Right renal cortex interstitium (tissue), 3 donors: ENCODE measurements around the gene NBDY. TPM values are rescaled to one million over a fixed set of nuclear protein-coding genes. Genes with fewer than 3 reads are reported as not detected.
A peak's percentile ranks its signal among the peaks of the same experiment; 100 is the strongest.
"Not testable (repeated sequence)": the region's sequence is repeated elsewhere in the genome, so short reads cannot be mapped to it uniquely, and the experiment has no call there.

Source experiments
- DNase-seq, 3 donors: peaks; one replicate each; pipeline ENCODE4 v3.0.0-alpha.2; 2013; ENCODE audit warnings: low read depth in 3 of 3, low spot score in 2 of 3
- polyA plus RNA-seq, 3 donors: library from polyadenylated mRNA; unstranded; fragments of 120-200 nt; gene quantifications; one replicate each; pipeline ENCODE4 v1.2.1, GENCODE V29; 2013; ENCODE audit not compliant: insufficient read length in 3 of 3

The NBDY gene
- polyA plus RNA-seq, 3 donors: 104 to 108 (median 104) TPM

GRCh38 chrX:56764153-56764974 lies 35.3 kb downstream of the NBDY start:
- peak; percentile 16 to 29 (median 29) for DNase-seq

GRCh38 chrX:56764975-56765791 lies 36.1 kb downstream of the NBDY start:
- no peak for DNase-seq

GRCh38 chrX:56765811-56766553 lies 36.9 kb downstream of the NBDY start:
- DNase-seq: no peak

- no peak for DNase-seq
Observed at GRCh38 chrX:56766554-56767347, 37.7 kb downstream of the NBDY start.

- not testable (repeated sequence) for DNase-seq
Observed at GRCh38 chrX:56767348-56768119, 38.5 kb downstream of the NBDY start.

GRCh38 chrX:56768120-56768660 lies 39.1 kb downstream of the NBDY start:
- not testable (repeated sequence) for DNase-seq

- not testable (repeated sequence) for DNase-seq
Observed at GRCh38 chrX:56772675-56773521, 43.9 kb downstream of the NBDY start.

- DNase-seq: not testable (repeated sequence)
Observed at GRCh38 chrX:56773522-56774060, 44.5 kb downstream of the NBDY start.

GRCh38 chrX:56778099-56778923 lies 49.3 kb downstream of the NBDY start:
- DNase-seq: not testable (repeated sequence)

GRCh38 chrX:56778924-56779468 lies 50.0 kb downstream of the NBDY start:
- not testable (repeated sequence) for DNase-seq

GRCh38 chrX:56780681-56781649 lies 51.9 kb downstream of the NBDY start:
- not testable (repeated sequence) for DNase-seq

- DNase-seq: no peak
Observed at GRCh38 chrX:56782352-56782751, 53.3 kb downstream of the NBDY start.

GRCh38 chrX:56782791-56783449 lies 53.9 kb downstream of the NBDY start:
- DNase-seq: no peak

- no peak for DNase-seq
Observed at GRCh38 chrX:56783450-56783831, 54.4 kb downstream of the NBDY start.

- DNase-seq: no peak
Observed at GRCh38 chrX:56783996-56784620, 55.1 kb downstream of the NBDY start.
